ENCODE measurements around the gene PCOLCE2. TPM values are rescaled to one million over a fixed set of nuclear protein-coding genes. Genes with fewer than 3 reads are reported as not detected.

Gene PCOLCE2
- total RNA-seq, 1 experiment from 2014 or later, result not detected

DNA sequence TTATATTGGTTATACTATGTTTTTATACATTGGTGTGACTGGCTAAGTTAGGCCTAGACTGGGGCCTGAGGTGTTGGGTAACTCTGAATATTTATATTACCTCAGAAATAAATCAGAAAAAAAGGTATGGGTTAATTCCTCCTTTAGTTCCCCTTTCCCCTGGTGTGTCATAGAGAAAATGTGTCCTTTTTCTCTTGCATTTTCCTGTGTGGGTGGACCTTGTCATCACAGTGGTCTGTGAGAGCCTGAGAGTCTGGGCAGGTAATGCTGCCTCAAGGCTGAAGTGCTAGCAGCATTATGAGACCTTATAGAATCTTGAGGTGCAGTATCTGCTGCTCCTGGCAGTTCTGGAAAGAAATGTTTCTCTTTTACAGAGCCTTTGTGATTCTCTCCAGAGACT is 69.7 kb downstream of the PCOLCE2 start:
- Histone ChIP-seq H3K27me3 (ENCODE audit: low read length) (no peaks in the 10 kb centered on the region), H3K9ac (ENCODE audit: low read length) (no peak overlapping the region), H2AFZ (ENCODE audit: low read length) (no peak overlapping the region), H3K4me3 (ENCODE audit: low read length) (no peak overlapping the region), H3K27ac (ENCODE audit: low read length) (no peak overlapping the region), H3K9me3 (ENCODE audit: low read length) (no peaks in the 10 kb centered on the region), H3K4me1 (ENCODE audit: low read length) (no peaks in the 10 kb centered on the region), H3K9me2 (replicated peaks; ENCODE audit: insufficient read depth, low read length) (no peaks in the 10 kb centered on the region), H3K4me2 (ENCODE audit: low read depth, low read length, poor library complexity, severe bottlenecking) (no peak overlapping the region), H3K79me2 (ENCODE audit: low read length) (no peaks in the 10 kb centered on the region), H3K36me3 (ENCODE audit: insufficient read depth, low read length) (no peaks in the 10 kb centered on the region), H4K20me1 (ENCODE audit: insufficient read depth, low read depth, low read length) (no peaks in the 10 kb centered on the region)
- DNase-seq, result no peak

GRCh38 chr3:142818651-142819050 is 70.2 kb downstream of the PCOLCE2 start:
- H3K4me1 ChIP-seq (ENCODE audit: low read length), result no peaks in the 10 kb centered on the region
- no peak overlapping the region for H2AFZ ChIP-seq (ENCODE audit: low read length)
- H3K27me3 ChIP-seq (ENCODE audit: low read length), result no peaks in the 10 kb centered on the region
- H3K4me3 ChIP-seq (ENCODE audit: low read length), result no peak overlapping the region
- no peak overlapping the region for H3K27ac ChIP-seq (ENCODE audit: low read length)
- no peaks in the 10 kb centered on the region for H3K36me3 ChIP-seq (ENCODE audit: insufficient read depth, low read length)
- H3K4me2 ChIP-seq (ENCODE audit: low read depth, low read length, poor library complexity, severe bottlenecking), result no peak overlapping the region
- H3K9me3 ChIP-seq (ENCODE audit: low read length), result no peaks in the 10 kb centered on the region
- no peaks in the 10 kb centered on the region for H3K9me2 ChIP-seq (replicated peaks; ENCODE audit: insufficient read depth, low read length)
- H4K20me1 ChIP-seq (ENCODE audit: insufficient read depth, low read depth, low read length), result no peaks in the 10 kb centered on the region
- no peak overlapping the region for H3K9ac ChIP-seq (ENCODE audit: low read length)
- DNase-seq, result no peak
- H3K79me2 ChIP-seq (ENCODE audit: low read length), result no peaks in the 10 kb centered on the region

DNA sequence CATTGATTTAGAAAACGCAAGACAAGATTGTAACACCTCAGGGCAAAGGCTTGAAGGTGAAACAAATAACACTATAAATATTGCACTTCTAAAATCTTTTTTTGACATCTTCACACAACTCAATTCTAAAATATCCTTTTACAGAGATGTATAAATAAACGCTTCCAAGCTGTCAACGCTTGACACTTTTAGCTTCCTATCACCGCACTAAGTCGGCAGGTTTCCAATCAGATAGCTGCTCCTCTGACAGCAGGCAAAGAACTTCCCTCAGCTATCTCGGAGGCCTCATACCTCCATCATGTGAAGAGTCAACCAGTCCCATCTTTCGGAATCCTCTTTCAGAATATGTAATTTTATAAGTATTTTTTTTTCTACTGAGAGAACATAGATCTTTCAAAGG is 71.0 kb downstream of the PCOLCE2 start:
- H3K4me1 ChIP-seq (ENCODE audit: low read length), result no peaks in the 10 kb centered on the region

GRCh38 chr3:142817356-142817755 is 71.5 kb downstream of the PCOLCE2 start:
- no peaks in the 10 kb centered on the region for H3K27me3 ChIP-seq (ENCODE audit: low read length)

More for the DNA sequence above, 71.0 kb downstream of the PCOLCE2 start:
- Histone ChIP-seq H3K9me2 (replicated peaks; ENCODE audit: insufficient read depth, low read length) (no peaks in the 10 kb centered on the region), H3K27me3 (ENCODE audit: low read length) (no peaks in the 10 kb centered on the region), H3K36me3 (ENCODE audit: insufficient read depth, low read length) (no peaks in the 10 kb centered on the region), H3K9me3 (ENCODE audit: low read length) (no peaks in the 10 kb centered on the region), H2AFZ (ENCODE audit: low read length) (no peak overlapping the region), H3K79me2 (ENCODE audit: low read length) (no peaks in the 10 kb centered on the region), H3K27ac (ENCODE audit: low read length) (no peak overlapping the region), H4K20me1 (ENCODE audit: insufficient read depth, low read depth, low read length) (no peaks in the 10 kb centered on the region), H3K4me3 (ENCODE audit: low read length) (no peak overlapping the region), H3K9ac (ENCODE audit: low read length) (no peak overlapping the region), H3K4me2 (ENCODE audit: low read depth, low read length, poor library complexity, severe bottlenecking) (no peak overlapping the region)
- no peak for DNase-seq

DNA sequence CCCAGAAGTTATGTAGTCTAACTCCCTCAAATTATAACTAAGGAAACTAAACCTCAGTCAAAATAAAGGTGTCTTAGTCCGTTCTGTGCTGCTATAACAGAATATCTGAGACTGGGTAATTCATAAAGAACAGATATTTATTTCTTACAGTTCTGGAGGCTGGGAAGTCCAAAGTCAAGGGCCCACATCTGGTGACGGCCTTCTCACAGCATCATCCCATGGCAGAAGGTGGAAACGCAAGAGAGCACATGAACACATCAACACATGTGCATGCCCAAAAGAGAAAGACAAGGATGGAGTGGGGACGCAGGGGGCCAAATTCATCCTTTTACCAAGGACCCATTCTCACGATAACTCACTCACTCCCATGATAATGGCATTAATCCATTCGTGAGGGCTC is 73.1 kb downstream of the PCOLCE2 start:
- H3K4me2 ChIP-seq (ENCODE audit: low read depth, low read length, poor library complexity, severe bottlenecking), result no peak overlapping the region
- H2AFZ ChIP-seq (ENCODE audit: low read length), result no peak overlapping the region
- H3K9me2 ChIP-seq (replicated peaks; ENCODE audit: insufficient read depth, low read length), result no peaks in the 10 kb centered on the region
- H3K36me3 ChIP-seq (ENCODE audit: insufficient read depth, low read length), result no peaks in the 10 kb centered on the region
- H3K79me2 ChIP-seq (ENCODE audit: low read length), result no peaks in the 10 kb centered on the region
- H4K20me1 ChIP-seq (ENCODE audit: insufficient read depth, low read depth, low read length), result no peaks in the 10 kb centered on the region
- no peak overlapping the region for H3K4me3 ChIP-seq (ENCODE audit: low read length)
- no peaks in the 10 kb centered on the region for H3K27me3 ChIP-seq (ENCODE audit: low read length)
- H3K9me3 ChIP-seq (ENCODE audit: low read length), result no peaks in the 10 kb centered on the region
- H3K4me1 ChIP-seq (ENCODE audit: low read length), result no peaks in the 10 kb centered on the region
- no peak for DNase-seq
- H3K27ac ChIP-seq (ENCODE audit: low read length), result no peak overlapping the region
- no peak overlapping the region for H3K9ac ChIP-seq (ENCODE audit: low read length)

More at GRCh38 chr3:142817356-142817755, 71.5 kb downstream of the PCOLCE2 start:
- Histone ChIP-seq H3K36me3 (ENCODE audit: insufficient read depth, low read length) (no peaks in the 10 kb centered on the region), H3K4me2 (ENCODE audit: low read depth, low read length, poor library complexity, severe bottlenecking) (no peak overlapping the region), H3K9ac (ENCODE audit: low read length) (no peak overlapping the region), H3K9me2 (replicated peaks; ENCODE audit: insufficient read depth, low read length) (no peaks in the 10 kb centered on the region), H4K20me1 (ENCODE audit: insufficient read depth, low read depth, low read length) (no peaks in the 10 kb centered on the region), H2AFZ (ENCODE audit: low read length) (no peak overlapping the region), H3K79me2 (ENCODE audit: low read length) (no peaks in the 10 kb centered on the region), H3K27ac (ENCODE audit: low read length) (no peak overlapping the region), H3K9me3 (ENCODE audit: low read length) (no peaks in the 10 kb centered on the region), H3K4me1 (ENCODE audit: low read length) (no peaks in the 10 kb centered on the region), H3K4me3 (ENCODE audit: low read length) (no peak overlapping the region)
- no peak for DNase-seq

- Histone ChIP-seq H3K27me3 (ENCODE audit: low read length) (no peaks in the 10 kb centered on the region), H3K79me2 (ENCODE audit: low read length) (no peaks in the 10 kb centered on the region), H3K4me3 (ENCODE audit: low read length) (no peak overlapping the region), H3K9ac (ENCODE audit: low read length) (no peak overlapping the region), H3K9me3 (ENCODE audit: low read length) (no peaks in the 10 kb centered on the region), H2AFZ (ENCODE audit: low read length) (no peak overlapping the region), H4K20me1 (ENCODE audit: insufficient read depth, low read depth, low read length) (no peaks in the 10 kb centered on the region), H3K36me3 (ENCODE audit: insufficient read depth, low read length) (no peaks in the 10 kb centered on the region), H3K4me2 (ENCODE audit: low read depth, low read length, poor library complexity, severe bottlenecking) (no peak overlapping the region), H3K4me1 (ENCODE audit: low read length) (no peaks in the 10 kb centered on the region), H3K27ac (ENCODE audit: low read length) (no peak overlapping the region), H3K9me2 (replicated peaks; ENCODE audit: insufficient read depth, low read length) (no peaks in the 10 kb centered on the region)
- no peak for DNase-seq
Measured at GRCh38 chr3:142809259-142809658, 79.6 kb downstream of the PCOLCE2 start.

- H3K36me3 ChIP-seq (ENCODE audit: insufficient read depth, low read length), result no peaks in the 10 kb centered on the region
- no peaks in the 10 kb centered on the region for H3K4me1 ChIP-seq (ENCODE audit: low read length)
- no peaks in the 10 kb centered on the region for H4K20me1 ChIP-seq (ENCODE audit: insufficient read depth, low read depth, low read length)
- no peak overlapping the region for H3K9ac ChIP-seq (ENCODE audit: low read length)
- DNase-seq, result no peak
- no peak overlapping the region for H3K27ac ChIP-seq (ENCODE audit: low read length)
- H3K4me2 ChIP-seq (ENCODE audit: low read depth, low read length, poor library complexity, severe bottlenecking), result no peak overlapping the region
- no peaks in the 10 kb centered on the region for H3K9me2 ChIP-seq (replicated peaks; ENCODE audit: insufficient read depth, low read length)
- no peaks in the 10 kb centered on the region for H3K79me2 ChIP-seq (ENCODE audit: low read length)
- no peak overlapping the region for H2AFZ ChIP-seq (ENCODE audit: low read length)
- H3K9me3 ChIP-seq (ENCODE audit: low read length), result no peaks in the 10 kb centered on the region
- no peak overlapping the region for H3K4me3 ChIP-seq (ENCODE audit: low read length)
- H3K27me3 ChIP-seq (ENCODE audit: low read length), result no peaks in the 10 kb centered on the region
Measured at GRCh38 chr3:142808103-142808917, 80.6 kb downstream of the PCOLCE2 start.

DNA sequence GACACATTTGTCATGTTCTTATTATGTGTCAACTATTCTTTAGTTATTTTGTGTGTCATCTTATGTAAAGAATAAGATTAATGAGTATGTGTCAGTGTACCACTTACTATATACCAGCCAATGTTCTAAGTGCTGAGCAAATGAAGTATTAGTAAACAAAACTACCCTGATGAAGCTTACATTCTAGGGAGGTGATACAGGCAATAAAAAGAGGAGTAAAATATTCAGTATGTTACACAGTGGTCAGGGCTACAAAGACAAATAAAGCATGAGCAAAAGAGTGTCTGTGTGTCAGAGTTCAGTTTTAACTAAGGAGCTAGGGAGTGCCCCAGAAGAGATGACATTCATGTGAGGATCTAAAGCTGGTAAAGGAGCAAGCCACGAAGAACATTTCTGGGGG is 86.0 kb downstream of the PCOLCE2 start:
- H3K79me2 ChIP-seq (ENCODE audit: low read length), result no peaks in the 10 kb centered on the region
- no peak overlapping the region for H3K4me3 ChIP-seq (ENCODE audit: low read length)
- H4K20me1 ChIP-seq (ENCODE audit: insufficient read depth, low read depth, low read length), result no peaks in the 10 kb centered on the region
- H3K27ac ChIP-seq (ENCODE audit: low read length), result no peak overlapping the region
- H3K9ac ChIP-seq (ENCODE audit: low read length), result no peak overlapping the region
- no peaks in the 10 kb centered on the region for H3K9me3 ChIP-seq (ENCODE audit: low read length)
- no peaks in the 10 kb centered on the region for H3K4me1 ChIP-seq (ENCODE audit: low read length)
- H3K9me2 ChIP-seq (replicated peaks; ENCODE audit: insufficient read depth, low read length), result no peaks in the 10 kb centered on the region
- no peak for DNase-seq
- no peaks in the 10 kb centered on the region for H3K27me3 ChIP-seq (ENCODE audit: low read length)
- no peak overlapping the region for H2AFZ ChIP-seq (ENCODE audit: low read length)
- no peaks in the 10 kb centered on the region for H3K36me3 ChIP-seq (ENCODE audit: insufficient read depth, low read length)
- H3K4me2 ChIP-seq (ENCODE audit: low read depth, low read length, poor library complexity, severe bottlenecking), result no peak overlapping the region
